NCI-H1694 (cell line): Measurements from ENCODE around the gene NR1H4.
"Not testable (repeated sequence)": the region's sequence is repeated elsewhere in the genome, so short reads cannot be mapped to it uniquely, and the experiment has no call there.

Experiments
- DNase-seq: peaks from one replicate; lab custom pipeline; 2025; lab: John Stamatoyannopoulos, UW

Gene NR1H4

DNA sequence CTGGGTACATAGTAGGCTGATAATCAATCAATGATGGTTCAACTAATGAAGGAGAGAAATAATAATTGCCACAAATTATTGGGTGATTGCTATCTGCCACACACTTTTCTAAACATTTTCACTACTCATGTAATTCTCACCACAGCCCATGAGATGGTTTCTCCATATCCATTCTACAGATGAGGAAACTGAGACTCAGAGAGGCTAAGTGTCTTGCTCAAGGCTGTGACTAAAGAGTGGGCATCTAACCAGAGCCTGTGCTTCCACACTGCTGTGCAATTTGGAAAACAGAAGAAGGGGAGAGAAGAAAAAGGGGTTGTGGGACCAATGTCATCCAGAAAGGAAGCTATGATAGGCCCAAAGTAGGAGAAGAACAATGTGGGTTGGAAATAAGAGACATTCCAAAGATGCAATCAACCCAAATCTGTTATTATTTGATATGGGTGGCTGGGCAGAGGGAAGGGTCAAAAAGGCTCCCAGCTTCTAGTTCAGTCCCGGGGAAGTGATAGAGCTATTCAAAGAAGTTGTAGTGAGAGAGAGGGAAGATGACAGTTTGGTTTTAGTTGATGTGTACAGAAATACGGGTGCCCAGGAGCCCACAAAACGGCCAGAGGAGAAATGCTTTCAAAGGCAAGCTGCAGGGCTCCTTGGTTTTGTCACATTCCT is 483 bp upstream of the NR1H4 start:
- DNase-seq, result no peak

DNA sequence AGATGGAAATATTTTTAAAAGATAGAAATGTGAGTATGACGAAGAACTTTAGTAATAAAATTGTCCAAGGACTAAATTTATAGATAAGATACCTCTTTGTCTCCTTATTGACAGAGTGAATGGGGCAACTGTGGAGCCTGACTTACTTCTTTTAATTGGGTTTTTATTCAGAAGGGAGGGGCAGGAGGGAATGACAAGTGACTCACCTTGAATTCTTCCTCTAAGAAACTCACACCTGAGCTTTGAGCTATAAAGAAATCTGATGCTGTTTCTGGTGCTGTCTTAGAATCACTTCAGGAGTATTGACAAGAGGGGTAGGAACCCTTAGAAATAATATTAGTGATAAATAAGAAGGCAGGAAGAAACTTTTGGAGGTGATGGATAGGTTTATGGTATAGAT is 951 bp downstream of the NR1H4 start:
- DNase-seq, result no peak

DNA sequence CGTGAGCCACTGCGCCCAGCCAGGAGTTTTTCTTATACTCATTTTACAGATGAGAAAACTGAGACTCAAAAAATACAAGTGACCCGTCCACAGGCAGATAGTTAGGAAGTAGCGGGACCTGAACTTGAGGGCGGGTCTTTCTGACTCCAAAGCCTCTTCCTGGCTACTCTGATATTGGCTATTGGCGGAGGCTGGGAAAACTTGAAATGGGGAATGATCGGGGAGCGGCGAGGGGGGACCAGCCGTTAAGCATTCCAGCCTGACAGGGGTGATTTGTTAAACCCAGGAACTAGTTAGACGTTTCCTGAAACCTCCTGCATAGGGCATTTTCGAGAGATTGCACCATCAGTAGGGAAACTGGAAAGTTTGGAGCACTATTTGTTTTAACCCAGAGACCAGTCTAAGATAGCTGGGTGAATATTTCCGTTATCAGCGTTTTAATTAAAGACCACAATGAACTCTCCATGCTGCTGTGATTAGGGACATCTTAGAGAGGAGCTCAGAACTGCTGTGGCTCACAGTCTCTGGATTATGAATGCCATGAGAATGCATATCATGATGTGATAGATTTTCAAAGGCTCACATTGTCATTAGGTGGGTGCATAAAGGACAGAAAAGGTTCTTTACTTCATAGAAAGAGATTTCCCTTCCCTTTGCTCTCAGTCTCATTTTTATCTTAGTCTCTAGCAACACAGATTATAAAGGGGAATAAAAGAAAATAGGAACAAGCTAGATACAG is 2.5 kb downstream of the NR1H4 start:
- DNase-seq, result no peak

DNA sequence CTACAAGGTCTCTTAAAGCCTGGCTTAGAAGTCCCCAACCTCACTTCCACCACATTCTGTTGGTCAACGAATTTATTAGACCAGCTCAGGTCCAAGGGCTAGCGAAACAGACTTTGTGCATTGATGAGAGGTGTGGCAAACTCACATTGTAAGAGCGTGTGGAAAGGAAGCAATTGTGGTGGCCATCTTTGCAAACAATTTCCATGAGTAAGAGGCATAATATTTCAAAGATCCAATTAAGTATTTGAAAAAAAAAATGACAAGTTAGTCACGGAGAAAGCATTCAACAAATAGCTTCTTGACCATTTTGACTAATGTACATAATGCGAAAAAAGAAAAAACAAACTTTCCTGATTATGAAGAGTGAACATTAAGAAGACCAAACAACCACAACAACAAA is 7.4 kb downstream of the NR1H4 start:
- no peak for DNase-seq

DNA sequence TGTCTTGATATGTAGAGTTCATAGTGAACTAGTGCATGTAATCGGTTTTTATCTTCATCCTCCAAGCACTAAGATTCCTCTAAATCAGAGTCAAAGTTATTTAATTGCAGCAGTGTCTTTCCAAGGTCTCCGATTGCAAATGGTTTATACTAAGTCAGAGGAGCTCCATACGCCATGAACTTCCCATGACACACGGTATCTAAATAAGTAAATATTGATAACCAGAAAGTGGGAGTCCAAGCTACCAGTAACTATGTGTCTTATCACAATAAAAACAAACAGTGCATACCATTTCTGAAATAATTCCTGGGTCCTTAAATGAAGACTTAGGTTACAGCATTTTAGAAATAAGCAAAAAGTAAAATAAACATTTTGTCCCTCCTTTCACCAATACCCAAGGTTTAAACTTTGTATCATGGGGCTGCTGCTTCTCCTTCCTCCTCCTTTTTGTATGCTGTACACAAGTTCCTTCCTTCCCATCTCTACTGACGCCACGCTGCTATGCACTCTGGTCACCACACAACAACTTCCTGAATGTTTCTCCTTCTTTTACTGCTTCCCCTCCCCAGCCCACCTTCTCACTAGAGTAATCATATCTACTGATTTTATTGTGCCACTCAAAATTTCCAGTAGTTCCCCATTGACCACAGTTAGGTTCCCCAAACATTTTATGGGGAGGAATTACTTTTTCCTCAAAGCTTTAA is 10.7 kb downstream of the NR1H4 start:
- no peak for DNase-seq

DNA sequence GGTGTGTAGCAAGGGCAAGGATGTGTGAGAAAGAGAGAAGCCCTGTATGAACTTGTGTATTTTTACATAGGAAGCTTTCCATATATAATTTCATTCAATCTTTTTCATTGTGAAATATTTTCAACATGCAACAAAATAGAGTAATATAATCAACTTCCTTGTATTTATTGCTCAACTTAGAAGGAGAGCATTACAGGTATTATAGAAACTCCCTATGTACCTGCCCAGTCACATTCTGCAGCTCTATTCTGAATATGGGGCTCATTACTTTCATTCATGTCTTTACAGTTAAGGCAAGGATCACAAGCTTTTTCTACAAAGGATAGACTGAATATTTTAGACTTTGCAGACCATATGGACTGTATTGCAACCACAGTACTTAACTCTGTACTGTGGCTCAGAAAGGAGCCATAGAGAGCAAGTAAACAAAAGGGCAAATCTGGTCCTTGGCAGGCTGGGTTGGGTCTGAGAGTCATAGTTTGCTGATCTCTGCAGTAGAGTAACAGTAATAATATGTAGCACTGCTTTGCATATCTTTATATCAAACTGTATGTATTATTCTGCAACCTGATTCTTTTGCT is 11.3 kb downstream of the NR1H4 start:
- no peak for DNase-seq

DNA sequence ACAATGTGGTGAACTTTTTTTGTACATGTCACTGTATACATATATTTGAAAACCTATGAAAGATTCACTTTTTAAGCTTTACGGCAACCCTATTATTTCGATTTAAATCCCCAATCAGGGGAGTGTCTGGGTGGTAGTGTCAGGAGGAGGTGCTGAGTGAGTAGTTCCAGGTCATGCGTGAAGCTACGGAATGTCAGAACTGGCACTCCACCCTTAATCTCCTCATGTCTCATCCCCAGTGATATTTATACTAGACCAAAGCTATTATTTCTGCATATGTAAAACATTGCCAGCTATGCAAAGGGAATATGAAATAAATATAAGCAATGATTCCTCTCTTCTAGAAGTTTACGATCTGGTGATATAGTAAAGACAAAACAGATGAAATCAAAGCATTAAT is 12.3 kb downstream of the NR1H4 start:
- DNase-seq, result no peak

DNA sequence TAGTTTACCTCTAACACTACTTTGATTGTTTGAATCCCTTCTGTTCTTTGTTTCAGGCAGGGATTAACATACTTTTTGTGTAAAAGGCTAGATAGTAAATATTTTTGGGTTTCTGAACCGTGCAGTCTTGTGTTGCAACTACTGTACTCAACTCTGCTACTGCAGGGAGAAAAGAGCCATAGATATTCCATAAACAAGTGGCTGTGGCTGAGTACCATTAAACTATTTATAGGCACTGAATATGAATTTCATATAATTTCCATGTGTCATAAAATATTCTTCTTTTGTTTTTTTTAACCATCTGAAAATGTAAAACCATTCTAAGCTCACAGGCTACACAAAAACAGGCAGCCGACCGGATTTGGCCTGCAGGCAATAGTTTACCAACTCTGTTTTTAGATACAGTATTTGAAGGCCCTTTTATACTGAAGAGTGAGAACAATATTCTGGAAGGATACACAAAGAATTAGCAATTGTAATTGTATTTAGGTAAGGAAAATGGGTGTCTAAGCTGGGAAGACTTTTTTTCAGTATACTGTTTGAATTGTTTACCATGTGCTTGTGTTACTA is 15.7 kb downstream of the NR1H4 start:
- no peak for DNase-seq

DNA sequence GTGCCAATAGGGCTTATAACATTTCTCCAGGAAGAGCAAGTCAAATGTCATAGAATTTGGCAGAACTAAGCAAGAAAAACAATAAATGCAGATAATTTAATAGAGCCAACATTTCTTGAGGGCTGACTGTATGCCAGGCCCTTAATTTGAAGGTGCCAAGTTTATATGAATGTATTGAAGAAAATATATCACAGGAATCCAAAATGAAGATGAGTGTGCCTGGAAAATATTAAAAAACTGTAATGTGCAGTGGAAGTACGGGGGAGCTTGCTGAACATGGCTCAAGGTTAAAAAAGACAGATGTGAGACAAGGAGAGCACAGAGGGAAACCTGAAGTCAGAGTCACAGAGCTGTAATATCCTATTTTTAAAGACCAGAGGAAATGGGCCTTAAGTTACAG is 16.4 kb downstream of the NR1H4 start:
- no peak for DNase-seq

DNA sequence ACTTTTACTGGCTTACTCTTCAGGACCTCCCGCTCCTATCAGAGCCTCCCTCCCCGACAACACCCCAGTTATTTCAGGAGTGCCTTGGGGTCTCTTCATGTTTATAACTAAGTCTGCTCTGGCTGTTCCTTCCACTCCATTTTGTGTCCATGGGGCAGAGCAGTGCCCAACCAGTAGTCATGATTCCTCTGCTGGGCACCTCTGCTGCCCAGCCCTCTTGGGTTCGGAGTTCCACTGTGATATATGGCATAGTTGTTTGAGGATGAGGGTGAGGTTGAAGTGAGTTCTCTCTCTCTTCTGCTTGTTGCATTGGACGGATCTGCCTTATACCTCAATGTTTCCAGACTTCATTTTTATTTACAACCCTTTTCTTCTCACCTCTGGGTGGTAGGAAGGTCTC is 17.4 kb downstream of the NR1H4 start:
- no peak for DNase-seq

DNA sequence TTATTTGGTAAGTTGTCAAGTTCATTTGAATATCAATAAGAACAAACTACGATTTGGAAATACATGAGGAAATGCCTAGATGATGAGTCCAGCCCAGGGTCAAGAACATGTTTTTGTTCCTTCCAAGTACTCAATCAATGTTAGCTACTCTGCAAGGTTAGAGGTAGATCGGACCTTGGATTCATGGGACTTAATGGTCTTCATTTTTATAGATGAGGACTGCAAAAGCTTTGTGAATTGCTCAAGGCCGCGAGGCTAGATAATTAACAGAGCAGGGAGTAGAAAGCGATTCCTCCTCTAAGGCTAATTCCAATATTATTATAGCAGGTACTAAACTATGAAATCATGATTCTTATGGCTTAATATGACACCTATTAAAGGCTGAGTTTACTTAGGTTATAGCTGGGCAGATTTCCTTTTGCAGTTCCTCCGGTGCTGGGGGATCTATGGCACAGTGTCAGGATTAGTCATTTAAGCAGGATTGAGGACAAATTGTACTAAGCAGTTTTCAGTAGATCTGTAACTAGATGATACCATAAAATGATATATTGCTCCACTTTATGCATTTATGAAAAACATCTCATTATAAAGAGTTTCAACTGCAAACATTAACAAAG is 19.8 kb downstream of the NR1H4 start:
- DNase-seq, result no peak

DNA sequence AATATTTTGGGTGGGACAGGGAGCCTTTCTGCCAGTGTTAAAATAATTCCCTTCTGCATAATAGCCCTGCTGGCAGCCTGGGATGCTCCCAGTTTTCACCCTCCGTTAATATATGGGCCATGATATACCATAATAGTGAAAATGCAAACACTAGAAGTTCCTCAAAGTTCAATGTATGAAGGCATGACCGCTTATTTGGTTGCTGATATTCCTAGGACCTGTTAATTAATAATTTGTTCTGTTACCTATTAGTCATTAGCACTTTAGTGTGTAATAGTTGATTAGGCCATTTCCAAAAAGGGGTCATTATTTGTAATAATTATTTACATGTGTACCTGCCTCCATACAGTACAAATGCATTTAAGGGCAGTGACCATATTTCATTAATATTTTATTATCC is 20.4 kb downstream of the NR1H4 start:
- no peak for DNase-seq

DNA sequence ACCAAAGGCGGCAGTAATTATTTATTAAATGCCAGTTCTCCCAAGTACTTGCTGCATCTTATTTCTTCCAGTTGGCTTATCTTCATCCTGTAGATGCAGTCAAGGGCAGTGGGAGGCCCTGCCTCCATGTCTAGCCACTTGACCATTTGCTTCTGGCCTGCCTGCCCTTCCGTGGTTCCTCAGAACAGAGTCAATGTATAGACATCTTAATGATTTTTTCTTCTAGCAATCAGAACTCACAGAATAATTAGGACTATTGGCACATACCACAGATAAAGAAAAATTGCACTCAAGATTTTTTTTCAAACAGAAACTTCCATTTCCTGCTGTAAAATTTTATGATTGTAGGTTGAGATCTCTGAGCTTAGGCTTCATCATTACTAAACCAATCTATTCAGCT is 20.9 kb downstream of the NR1H4 start:
- DNase-seq, result no peak

DNA sequence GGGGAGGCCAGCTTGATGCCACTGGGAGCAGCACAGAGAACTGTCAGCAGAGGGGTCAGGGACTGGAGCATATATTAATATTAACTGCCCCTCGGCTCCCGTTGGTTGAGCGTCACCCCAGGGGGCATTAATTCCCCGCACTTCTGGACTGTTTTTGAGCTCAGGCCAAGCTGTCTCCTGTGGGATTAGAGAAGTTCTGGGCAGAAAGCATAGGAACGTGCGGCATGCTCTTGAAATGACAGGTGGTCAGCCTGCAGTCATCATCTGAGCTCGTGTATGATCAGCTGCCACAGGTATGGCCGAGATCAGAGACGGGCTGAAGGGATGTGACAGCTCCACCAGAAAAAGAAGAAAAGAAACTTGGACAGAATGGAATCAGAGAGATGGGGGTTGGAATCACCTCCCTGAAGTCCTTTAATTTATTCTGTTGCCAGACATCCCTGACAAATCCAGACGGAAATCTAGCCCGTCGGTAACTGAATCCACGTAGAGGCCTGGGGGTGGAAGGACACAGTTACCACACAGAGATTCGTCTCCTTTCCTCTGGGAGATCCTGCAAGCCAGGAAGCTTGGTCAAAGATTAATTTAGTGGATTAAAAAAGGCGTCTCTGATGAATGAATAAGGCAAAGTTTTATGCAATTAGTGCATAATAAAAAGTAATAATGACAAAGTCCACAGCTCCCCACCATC is 23.6 kb downstream of the NR1H4 start:
- DNase-seq, result no peak

DNA sequence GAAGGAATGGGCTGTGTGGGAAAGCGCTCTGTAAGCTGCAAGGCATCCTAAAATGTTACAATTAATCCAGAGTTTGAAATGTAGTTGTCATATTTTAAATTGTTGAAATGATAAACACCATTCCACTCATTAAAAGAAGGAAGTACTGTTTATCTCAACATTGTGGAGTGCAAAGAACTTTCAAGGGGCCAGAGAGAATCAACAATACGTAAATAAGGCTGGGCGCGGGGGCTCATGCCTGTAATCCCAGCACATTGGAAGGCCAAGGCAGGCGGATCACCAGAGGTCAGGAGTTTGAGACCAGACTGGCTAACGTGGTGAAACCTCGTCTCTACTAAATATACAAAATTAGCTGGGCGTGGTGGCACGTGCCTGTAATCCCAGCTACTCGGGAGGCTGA is 24.5 kb downstream of the NR1H4 start:
- DNase-seq, result no peak

DNA sequence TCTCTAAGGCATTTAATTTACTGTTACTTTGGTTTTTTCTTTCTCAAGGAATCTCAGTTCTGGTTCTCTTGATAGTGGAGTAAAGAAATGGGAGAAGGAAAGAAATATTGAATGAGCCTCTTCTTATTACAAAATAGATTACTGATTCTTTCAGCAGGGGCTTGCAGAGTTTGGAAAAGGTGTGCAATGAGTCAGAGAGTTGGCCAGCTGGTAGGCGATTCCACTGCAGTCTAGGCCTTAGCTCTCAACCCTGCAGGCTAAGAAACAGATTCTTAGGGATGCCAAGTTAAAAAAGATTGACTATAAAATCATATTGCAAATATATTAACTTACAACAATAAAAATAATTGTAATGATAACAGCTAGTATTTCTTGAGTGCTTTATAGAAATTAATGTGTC is 25.8 kb downstream of the NR1H4 start:
- no peak for DNase-seq

DNA sequence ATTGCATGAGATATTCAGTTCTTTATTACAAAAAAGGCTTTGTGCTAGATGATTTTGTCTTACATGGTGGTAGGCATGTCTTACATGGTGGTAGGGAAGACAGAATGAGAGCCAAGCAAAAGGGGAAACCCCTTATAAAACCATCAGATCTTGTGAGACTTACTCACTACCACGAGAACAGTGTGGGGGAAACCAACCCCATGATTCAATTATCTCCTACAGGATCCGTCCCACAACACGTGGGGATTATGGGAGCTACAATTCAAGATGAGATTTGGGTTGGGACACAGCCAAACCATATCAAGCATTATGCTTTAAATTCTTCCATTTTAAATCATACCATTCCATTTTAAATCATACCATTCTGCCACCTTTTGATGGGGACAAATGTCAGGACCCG is 29.1 kb downstream of the NR1H4 start:
- not testable (repeated sequence) for DNase-seq

DNA sequence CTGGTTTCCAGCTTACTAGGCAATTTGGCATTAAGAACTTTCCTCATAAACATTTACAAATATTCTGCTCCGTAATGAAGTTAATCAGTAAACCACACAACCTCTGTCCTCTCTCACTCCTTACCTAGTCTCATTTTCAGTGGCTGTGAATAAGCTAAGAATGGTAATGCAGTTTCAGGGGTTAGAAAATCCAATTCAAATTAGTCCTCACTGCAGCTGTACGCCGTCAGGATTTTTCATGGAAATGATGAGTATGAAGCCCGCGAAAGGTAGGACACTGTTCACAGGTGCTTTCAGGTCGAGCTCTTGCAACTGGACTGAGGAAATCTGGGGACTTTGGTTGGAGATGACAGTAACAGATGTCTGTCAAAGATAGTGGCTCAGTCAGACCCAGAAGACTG is 29.6 kb downstream of the NR1H4 start:
- DNase-seq, result no peak

DNA sequence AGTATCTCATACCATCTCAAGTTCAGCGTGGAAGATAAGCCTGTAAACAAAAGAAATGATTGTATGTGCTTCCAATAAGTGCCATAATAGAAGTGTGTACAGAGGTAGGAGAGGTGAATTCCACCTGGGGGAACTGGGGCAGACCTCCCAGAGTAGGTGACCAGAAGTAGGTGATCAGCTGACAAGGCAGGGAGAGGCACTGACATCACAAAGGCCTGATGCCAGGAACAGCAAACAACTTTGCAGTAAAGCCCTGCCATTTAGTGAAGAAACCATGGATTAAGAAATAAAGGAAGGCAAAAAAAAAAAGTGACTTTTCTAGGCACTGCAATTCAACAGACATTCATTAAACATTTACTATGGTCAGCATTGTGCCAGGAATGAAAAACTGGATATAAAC is 31.1 kb downstream of the NR1H4 start:
- no peak for DNase-seq

DNA sequence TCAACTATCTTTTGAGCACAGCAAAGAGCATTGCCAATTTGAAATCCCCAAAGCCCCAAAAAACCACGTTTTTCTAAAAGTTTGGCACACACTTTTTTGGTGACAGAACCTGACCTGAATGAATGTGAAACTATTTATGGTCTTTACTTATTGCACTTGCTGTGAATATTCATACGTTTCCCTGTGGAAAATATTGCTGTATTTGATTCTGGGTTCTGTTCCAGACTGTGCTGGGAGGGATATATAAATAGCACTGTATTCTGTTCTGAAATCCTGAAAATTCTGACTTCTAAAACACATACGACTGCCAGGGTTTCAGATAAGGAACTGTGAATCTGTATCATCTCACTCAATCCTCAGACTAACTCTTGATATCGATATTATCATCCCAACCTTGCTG is 35.1 kb downstream of the NR1H4 start:
- no peak for DNase-seq

DNA sequence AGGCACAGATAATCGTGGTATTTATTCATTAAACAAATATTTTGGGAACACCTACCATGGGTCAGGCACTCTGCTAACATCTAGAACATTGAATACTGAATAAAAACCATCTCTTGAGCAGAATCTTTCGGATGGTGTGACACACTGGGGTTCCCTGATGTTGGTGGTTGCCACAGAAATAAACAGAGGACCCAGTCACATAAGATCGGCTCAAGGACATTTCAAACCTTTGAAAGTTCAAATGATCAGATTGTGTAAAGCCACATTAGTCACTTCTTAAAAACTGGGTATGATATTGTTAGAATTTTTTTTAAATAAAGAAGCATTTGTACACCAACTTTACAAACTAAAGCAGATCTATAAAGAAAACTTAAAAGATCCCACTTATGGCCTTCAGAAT is 39.0 kb downstream of the NR1H4 start:
- DNase-seq, result no peak

DNA sequence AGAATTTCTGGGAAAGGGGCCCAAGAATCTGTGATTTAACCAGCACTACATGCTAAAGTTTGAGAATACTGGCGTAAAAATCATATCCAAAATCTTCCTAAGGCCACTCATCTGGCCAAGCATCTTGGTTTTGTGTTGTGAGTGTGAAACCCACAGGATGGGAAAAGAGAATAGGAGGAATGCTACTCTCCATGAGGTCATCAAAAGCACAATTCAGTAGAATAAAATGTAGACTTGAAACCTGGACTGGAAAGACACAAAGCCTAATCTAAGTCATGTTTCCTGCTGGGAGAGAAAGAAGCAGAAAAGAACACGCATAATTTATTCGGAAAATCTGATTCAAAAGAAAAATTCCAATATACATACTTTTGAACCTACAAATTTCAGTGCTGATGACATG is 42.3 kb downstream of the NR1H4 start:
- no peak for DNase-seq
